ENCODE measurements around the gene PLCB2.

The PLCB2 gene

DNA sequence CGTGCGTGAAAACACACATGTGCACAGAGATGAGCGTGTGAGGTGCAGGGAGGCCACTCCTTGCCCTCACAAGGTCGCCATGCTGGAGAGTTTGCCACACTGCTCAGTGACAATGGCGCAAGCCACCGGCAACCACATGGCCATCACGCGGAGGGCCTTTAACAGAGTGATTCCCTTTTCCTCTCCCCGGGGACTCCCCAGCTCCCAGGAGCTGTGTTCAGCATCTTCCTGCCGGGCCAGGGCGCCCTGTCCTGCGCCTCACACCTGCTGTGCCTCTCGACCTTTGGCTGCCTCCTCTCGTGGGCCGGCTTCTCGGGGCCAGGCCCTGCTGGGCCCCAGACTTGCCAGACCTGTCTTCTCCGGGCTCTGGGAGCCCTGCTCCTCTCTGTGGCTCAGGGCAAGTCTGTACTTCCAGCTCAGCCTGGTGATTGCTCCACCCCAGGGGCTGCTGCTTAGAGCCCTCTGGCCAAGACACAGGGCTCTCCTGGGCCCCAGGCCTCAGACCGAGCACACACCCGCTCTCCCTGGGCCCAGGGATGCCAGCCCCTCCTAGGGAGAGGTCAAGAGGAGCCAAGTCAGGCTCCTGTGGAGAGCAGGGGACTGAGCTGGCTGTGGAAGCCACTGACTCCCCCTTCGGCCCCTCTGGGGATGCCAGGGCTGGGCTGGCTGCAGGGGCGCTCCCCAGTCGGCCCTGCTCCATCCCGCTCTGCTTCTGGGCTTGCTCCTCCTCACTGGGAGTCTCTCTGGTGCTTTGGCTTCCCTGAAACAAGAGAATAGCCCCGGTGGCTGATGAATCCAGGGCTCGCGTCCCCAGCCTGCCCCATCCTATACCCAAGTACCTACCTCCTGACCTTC lies 27.4 kb upstream of the PLCB2 start:
- no peak overlapping the region for H2AFZ ChIP-seq (ENCODE audit: low read depth, low read length)
- H3K27ac ChIP-seq (ENCODE audit: low read length): peak overlapping the region; percentile 26; the same call in 1 of the 2 replicates
- H3K4me3 ChIP-seq (ENCODE audit: low read depth in 1 of 2, low read length in 2 of 2): no peak overlapping the region
- no peaks in the 10 kb centered on the region for H3K9me3 ChIP-seq (ENCODE audit: insufficient read depth, low read length, severe bottlenecking)
- H4K20me1 ChIP-seq (ENCODE audit: insufficient read depth, low read length): no peaks in the 10 kb centered on the region
- peaks cover 31% of the 10 kb centered on the region for H3K4me1 ChIP-seq (ENCODE audit: insufficient read depth, low read length)
- DNase-seq (no peak), ATAC-seq (ENCODE audit: insufficient read depth, low read depth) (no peak)
- no peaks in the 10 kb centered on the region for H3K27me3 ChIP-seq (ENCODE audit: insufficient read depth, low read length, poor library complexity)
- H3K36me3 ChIP-seq (ENCODE audit: insufficient read depth, low read length): no peaks in the 10 kb centered on the region
- H3K9ac ChIP-seq (ENCODE audit: low read depth, low read length): no peak overlapping the region
- no peak for TF ChIP-seq CTCF (IDR thresholded peaks at IDR 0.05; ENCODE audit: borderline replicate concordance, extremely low read depth, low read length, poor library complexity, severe bottlenecking)
- no peaks in the 10 kb centered on the region for H3K79me2 ChIP-seq (ENCODE audit: insufficient read depth, low read length)
- 0 out of 2 replicates have a peak overlapping the region, but pooled peaks have one; percentile 44 for H3K4me2 ChIP-seq (ENCODE audit: insufficient read depth, low read length)

GRCh38 chr15:40334541-40334940 lies 26.8 kb upstream of the PLCB2 start:
- Histone ChIP-seq H3K9ac (ENCODE audit: low read depth, low read length) (peak overlapping the region; percentile 24), H2AFZ (ENCODE audit: low read depth, low read length) (no peak overlapping the region), H3K4me2 (ENCODE audit: insufficient read depth, low read length) (peak overlapping the region; percentile 44), H4K20me1 (ENCODE audit: insufficient read depth, low read length) (no peaks in the 10 kb centered on the region), H3K27ac (ENCODE audit: low read length) (peak overlapping the region; percentile 70), H3K36me3 (ENCODE audit: insufficient read depth, low read length) (no peaks in the 10 kb centered on the region), H3K4me1 (ENCODE audit: insufficient read depth, low read length) (peaks cover 31% of the 10 kb centered on the region), H3K79me2 (ENCODE audit: insufficient read depth, low read length) (no peaks in the 10 kb centered on the region), H3K9me3 (ENCODE audit: insufficient read depth, low read length, severe bottlenecking) (no peaks in the 10 kb centered on the region), H3K27me3 (ENCODE audit: insufficient read depth, low read length, poor library complexity) (no peaks in the 10 kb centered on the region), H3K4me3 (ENCODE audit: low read depth in 1 of 2, low read length in 2 of 2) (no peak overlapping the region)
- no peak for ATAC-seq (ENCODE audit: insufficient read depth, low read depth)
- TF ChIP-seq EZH2 (IDR thresholded peaks at IDR 0.05; ENCODE audit: borderline replicate concordance, low read depth, low read length, severe bottlenecking) (no peak), CTCF (IDR thresholded peaks at IDR 0.05; ENCODE audit: borderline replicate concordance, extremely low read depth, low read length, poor library complexity, severe bottlenecking) (no peak)
- DNase-seq: no peak

DNA sequence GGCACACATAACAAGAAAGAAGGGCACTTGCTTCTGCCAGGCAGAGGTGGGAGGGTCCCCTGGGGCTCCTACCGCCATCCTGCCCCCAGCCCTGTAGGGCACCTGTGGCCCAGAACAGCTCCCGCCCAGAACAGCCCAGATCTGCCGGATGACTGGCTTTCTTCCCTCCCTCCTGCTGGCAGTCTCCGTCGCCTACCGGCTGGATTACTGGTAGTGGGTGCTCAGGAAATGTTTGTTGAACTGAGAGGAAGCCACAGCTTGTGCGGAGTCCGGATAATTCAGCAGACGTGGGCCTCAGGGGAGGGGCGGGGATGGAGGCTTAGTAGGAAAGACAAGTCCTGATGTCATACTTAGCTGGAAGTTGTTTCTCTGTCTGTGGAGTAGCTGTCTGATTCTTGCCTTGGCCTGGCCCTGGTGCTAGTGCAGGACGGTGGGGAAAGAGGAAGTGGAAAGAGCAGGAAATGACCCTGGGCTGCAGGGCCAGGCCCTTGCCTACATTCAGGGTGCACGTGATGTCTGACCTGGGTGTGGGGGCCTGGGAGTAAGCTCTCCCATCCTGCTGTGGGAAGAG lies 26.3 kb upstream of the PLCB2 start:
- Histone ChIP-seq H3K79me2 (ENCODE audit: insufficient read depth, low read length) (no peaks in the 10 kb centered on the region), H3K4me1 (ENCODE audit: insufficient read depth, low read length) (peaks cover 31% of the 10 kb centered on the region), H3K4me2 (ENCODE audit: insufficient read depth, low read length) (peak overlapping the region; percentile 44), H4K20me1 (ENCODE audit: insufficient read depth, low read length) (no peaks in the 10 kb centered on the region), H3K9me3 (ENCODE audit: insufficient read depth, low read length, severe bottlenecking) (no peaks in the 10 kb centered on the region), H2AFZ (ENCODE audit: low read depth, low read length) (peak overlapping the region; percentile 31), H3K36me3 (ENCODE audit: insufficient read depth, low read length) (no peaks in the 10 kb centered on the region), H3K27me3 (ENCODE audit: insufficient read depth, low read length, poor library complexity) (no peaks in the 10 kb centered on the region), H3K27ac (ENCODE audit: low read length) (peak overlapping the region; percentile 70), H3K4me3 (ENCODE audit: low read depth in 1 of 2, low read length in 2 of 2) (no peak overlapping the region), H3K9ac (ENCODE audit: low read depth, low read length) (peak overlapping the region; percentile 24)
- peak; percentile 35 for ATAC-seq (ENCODE audit: insufficient read depth, low read depth)
- DNase-seq: peak; percentile 49
- no peak for TF ChIP-seq EZH2 (IDR thresholded peaks at IDR 0.05; ENCODE audit: borderline replicate concordance, low read depth, low read length, severe bottlenecking)
- TF ChIP-seq CTCF (IDR thresholded peaks at IDR 0.05; ENCODE audit: borderline replicate concordance, extremely low read depth, low read length, poor library complexity, severe bottlenecking): no peak
